Parathyroid adenoma (tissue), 2 donors: ENCODE measurements around the gene RNF26.

Source experiments
- H2AFZ ChIP-seq: fragments of 300-600 bp; sonication (generic); one replicate; pipeline ENCODE4 v1.7.0; 2017; ENCODE audit warnings: antibody characterized with exemption, mild to moderate bottlenecking
- H3K27ac ChIP-seq: fragments of 300-600 bp; sonication (generic); one replicate; pipeline ENCODE4 v1.7.0; 2017
- H3K27me3 ChIP-seq: fragments of 300-600 bp; sonication (generic); one replicate; pipeline ENCODE4 v1.7.0; 2017; ENCODE audit warnings: low read length; ENCODE audit not compliant: control insufficient read depth, insufficient read depth
- H3K36me3 ChIP-seq: fragments of 300-600 bp; sonication (generic); one replicate; pipeline ENCODE4 v1.7.0; 2017; ENCODE audit warnings: low read length; ENCODE audit not compliant: control insufficient read depth, insufficient read depth
- H3K4me1 ChIP-seq: fragments of 300-600 bp; sonication (generic); one replicate; pipeline ENCODE4 v1.7.0; 2017; ENCODE audit warnings: control low read depth
- H3K4me2 ChIP-seq: fragments of 300-600 bp; sonication (generic); one replicate; pipeline ENCODE4 v1.7.0; 2017; ENCODE audit warnings: low read length
- H3K4me3 ChIP-seq: fragments of 300-600 bp; sonication (generic); one replicate; pipeline ENCODE4 v1.7.0; 2017; ENCODE audit warnings: low read depth, low read length
- H3K79me2 ChIP-seq: fragments of 300-600 bp; sonication (generic); one replicate; pipeline ENCODE4 v1.7.0; 2017; ENCODE audit warnings: control low read depth
- H3K9ac ChIP-seq: fragments of 300-600 bp; sonication (generic); one replicate; pipeline ENCODE4 v1.7.0; 2017; ENCODE audit warnings: mild to moderate bottlenecking
- H3K9me3 ChIP-seq: fragments of 300-600 bp; sonication (generic); one replicate; pipeline ENCODE4 v1.7.0; 2017; ENCODE audit warnings: low read length; ENCODE audit not compliant: control insufficient read depth
- TF ChIP-seq, protein P1 (sequence below): fragments of 300-600 bp; sonication (generic); IDR thresholded peaks from one replicate; pipeline ENCODE4 v1.7.0; 2017; ENCODE audit warnings: antibody characterized with exemption, mild to moderate bottlenecking
- donor health status: primary hyperparathyroidism.

The RNF26 gene

GRCh38 chr11:119371067-119371601 is 36.8 kb downstream of the RNF26 start:
- Histone ChIP-seq H3K4me3 (no peak overlapping the region), H3K4me2 (no peak overlapping the region), H3K27me3 (no peaks in the 10 kb centered on the region), H3K4me1 (peaks cover 11% of the 10 kb centered on the region), H3K27ac (no peak overlapping the region), H3K9ac (no peak overlapping the region), H3K36me3 (no peaks in the 10 kb centered on the region), H2AFZ (no peak overlapping the region), H3K79me2 (no peaks in the 10 kb centered on the region), H3K9me3 (no peaks in the 10 kb centered on the region)
- TF ChIP-seq, protein P1, sequence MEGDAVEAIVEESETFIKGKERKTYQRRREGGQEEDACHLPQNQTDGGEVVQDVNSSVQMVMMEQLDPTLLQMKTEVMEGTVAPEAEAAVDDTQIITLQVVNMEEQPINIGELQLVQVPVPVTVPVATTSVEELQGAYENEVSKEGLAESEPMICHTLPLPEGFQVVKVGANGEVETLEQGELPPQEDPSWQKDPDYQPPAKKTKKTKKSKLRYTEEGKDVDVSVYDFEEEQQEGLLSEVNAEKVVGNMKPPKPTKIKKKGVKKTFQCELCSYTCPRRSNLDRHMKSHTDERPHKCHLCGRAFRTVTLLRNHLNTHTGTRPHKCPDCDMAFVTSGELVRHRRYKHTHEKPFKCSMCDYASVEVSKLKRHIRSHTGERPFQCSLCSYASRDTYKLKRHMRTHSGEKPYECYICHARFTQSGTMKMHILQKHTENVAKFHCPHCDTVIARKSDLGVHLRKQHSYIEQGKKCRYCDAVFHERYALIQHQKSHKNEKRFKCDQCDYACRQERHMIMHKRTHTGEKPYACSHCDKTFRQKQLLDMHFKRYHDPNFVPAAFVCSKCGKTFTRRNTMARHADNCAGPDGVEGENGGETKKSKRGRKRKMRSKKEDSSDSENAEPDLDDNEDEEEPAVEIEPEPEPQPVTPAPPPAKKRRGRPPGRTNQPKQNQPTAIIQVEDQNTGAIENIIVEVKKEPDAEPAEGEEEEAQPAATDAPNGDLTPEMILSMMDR: no peak

GRCh38 chr11:119371778-119372182 is 37.5 kb downstream of the RNF26 start:
- Histone ChIP-seq H3K4me3 (no peak overlapping the region), H2AFZ (no peak overlapping the region), H3K79me2 (no peaks in the 10 kb centered on the region), H3K36me3 (no peaks in the 10 kb centered on the region), H3K27me3 (no peaks in the 10 kb centered on the region), H3K9ac (no peak overlapping the region), H3K9me3 (no peaks in the 10 kb centered on the region), H3K4me1 (peaks cover 11% of the 10 kb centered on the region), H3K4me2 (no peak overlapping the region), H3K27ac (no peak overlapping the region)
- TF ChIP-seq, protein P1: peak; percentile 36

GRCh38 chr11:119372260-119373058 is 38.1 kb downstream of the RNF26 start:
- Histone ChIP-seq H2AFZ (no peak overlapping the region), H3K4me2 (no peak overlapping the region), H3K4me1 (peaks cover 11% of the 10 kb centered on the region), H3K27ac (no peak overlapping the region), H3K9me3 (no peaks in the 10 kb centered on the region), H3K27me3 (no peaks in the 10 kb centered on the region), H3K9ac (no peak overlapping the region), H3K36me3 (no peaks in the 10 kb centered on the region), H3K4me3 (no peak overlapping the region), H3K79me2 (no peaks in the 10 kb centered on the region)
- TF ChIP-seq, protein P1: no peak

- Histone ChIP-seq H3K36me3 (no peaks in the 10 kb centered on the region), H3K4me2 (no peak overlapping the region), H3K9me3 (no peaks in the 10 kb centered on the region), H3K27ac (no peak overlapping the region), H3K4me1 (peaks cover 11% of the 10 kb centered on the region), H2AFZ (no peak overlapping the region), H3K9ac (no peak overlapping the region), H3K27me3 (no peaks in the 10 kb centered on the region), H3K79me2 (no peaks in the 10 kb centered on the region), H3K4me3 (no peak overlapping the region)
- TF ChIP-seq, protein P1: no peak
Measured at GRCh38 chr11:119373059-119373920, 39.0 kb downstream of the RNF26 start.
